ENCODE data around the gene CXCR4.

Gene CXCR4

DNA sequence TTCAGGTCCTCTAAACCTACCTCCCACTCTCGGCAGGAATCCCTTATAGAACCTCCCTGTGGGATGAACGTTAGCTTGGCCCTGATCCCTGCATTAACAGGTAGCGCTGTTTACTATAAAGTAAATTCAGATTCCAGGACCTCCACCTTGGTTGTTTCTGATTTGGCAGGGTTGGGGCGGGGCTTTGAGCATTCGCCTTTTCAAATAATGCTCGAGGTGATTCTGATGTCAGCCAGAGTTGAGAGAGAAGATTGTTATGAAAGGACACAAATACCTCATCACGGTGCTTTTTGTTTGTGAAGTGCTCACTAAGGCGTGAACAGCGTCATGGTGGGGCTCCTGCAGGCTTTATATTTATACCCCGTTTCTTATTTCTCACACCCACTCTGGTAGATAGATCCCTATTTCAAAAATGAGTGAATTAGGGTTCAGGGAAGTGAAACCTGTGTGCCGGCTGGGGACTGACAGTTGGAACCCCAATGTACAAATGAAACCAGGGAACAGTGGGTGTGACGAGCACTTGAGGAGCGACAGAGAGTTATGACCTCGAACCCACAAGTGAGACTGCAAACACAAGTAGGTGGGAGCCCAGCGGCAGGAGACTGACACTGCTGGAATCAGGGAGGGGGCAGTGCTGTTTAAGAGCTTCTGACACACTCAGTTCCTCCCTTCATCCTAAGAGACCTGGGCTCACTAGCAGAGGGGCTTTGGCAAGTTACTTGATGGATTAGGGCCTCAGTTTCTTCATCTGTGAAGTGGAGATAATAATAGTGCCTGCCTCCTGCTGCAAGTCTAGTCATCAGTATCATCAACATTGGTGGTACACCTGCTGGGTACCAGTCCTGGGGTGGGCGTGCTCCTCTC lies 14.2 kb upstream of the CXCR4 start:
- DNase-seq (ENCODE audit: low spot score): no peak

DNA sequence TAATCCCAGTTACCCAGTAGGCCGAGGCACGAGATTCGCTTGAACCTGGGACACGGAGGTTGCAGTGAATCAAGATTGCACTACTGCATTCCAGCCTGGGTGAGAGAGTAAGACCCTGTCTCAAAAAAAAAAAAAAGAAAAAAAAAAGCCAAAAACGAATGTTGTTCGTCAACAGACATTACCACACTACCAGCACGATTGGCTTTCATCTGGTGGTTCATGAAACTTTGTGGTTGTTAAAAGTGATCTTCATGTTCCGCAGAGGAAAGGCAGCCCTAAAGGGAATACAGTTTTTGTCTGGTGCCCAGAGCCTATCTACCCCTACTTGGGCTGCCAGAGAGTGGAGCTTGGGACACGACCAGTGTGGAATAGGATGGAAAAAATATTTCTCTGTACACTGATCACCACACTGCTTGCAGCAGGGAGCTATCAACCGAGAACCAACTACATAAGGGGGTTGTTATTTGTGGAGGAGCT lies 13.6 kb upstream of the CXCR4 start:
- no peak for DNase-seq (ENCODE audit: low spot score)

- DNase-seq (ENCODE audit: low spot score): no peak
These were observed 12.6 kb upstream of the CXCR4 start for GRCh38 chr2:136130511-136130910.

DNA sequence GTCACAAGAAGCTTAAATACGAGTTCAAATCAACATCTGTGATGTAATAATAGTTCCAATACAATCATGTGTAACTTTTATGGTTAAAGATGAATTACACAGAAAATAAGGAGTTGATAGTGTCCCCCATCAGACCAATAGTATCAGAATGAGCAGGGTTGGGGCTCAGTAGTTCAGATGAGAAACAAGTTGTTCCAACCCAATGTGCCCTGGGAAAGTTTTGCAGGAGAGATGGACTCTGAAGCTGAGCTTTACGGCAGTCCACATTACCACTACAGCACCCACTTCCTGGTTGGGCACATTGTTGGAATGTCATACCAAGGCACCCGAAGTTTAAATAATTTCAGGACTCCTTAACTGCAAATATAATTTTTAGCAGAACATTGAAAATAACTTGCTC lies 12.1 kb upstream of the CXCR4 start:
- DNase-seq (ENCODE audit: low spot score): no peak

GRCh38 chr2:136129601-136130000 lies 11.7 kb upstream of the CXCR4 start:
- DNase-seq (ENCODE audit: low spot score): no peak

GRCh38 chr2:136128905-136129304 lies 11.0 kb upstream of the CXCR4 start:
- DNase-seq (ENCODE audit: low spot score): no peak

DNA sequence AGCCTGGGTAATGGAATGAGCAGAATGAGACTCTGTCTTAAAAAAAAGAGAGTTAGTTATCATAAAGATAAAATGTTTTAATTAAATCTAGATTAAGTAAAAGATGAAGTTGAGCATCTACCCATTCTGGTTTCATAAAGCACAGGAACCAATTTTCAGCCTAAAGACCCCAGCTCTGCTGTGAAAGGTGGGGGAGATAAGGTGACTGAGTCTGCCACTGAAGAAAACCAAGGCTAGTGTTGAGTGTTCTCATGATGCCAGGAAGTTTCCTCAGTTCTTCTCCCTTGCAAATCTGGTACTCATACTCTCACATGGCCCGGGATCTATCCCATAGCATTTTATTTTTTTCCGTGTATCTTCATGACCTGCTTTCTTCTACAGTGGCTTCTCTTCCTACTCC lies 10.4 kb upstream of the CXCR4 start:
- DNase-seq (ENCODE audit: low spot score): no peak

DNA sequence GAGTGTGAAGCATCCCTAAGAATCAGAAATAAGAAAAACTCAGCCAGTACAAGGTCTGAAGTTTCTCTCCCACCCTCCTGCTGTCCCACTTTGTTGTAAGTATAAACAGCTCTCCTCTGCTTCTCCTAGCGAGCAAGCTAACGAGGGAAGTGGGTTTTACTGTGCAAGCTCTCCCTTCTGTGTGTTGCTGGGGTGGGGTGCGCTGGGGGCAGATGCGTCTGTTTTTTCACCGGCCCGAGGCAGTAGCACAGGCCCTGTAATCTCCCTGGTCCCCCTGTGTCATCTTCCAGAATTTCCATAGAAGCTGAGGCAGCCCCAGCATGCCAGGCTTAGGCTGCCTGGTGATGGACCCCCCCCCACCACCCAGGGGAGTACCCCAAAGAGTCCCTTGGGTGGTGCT lies 9.4 kb upstream of the CXCR4 start:
- DNase-seq (ENCODE audit: low spot score): no peak

DNA sequence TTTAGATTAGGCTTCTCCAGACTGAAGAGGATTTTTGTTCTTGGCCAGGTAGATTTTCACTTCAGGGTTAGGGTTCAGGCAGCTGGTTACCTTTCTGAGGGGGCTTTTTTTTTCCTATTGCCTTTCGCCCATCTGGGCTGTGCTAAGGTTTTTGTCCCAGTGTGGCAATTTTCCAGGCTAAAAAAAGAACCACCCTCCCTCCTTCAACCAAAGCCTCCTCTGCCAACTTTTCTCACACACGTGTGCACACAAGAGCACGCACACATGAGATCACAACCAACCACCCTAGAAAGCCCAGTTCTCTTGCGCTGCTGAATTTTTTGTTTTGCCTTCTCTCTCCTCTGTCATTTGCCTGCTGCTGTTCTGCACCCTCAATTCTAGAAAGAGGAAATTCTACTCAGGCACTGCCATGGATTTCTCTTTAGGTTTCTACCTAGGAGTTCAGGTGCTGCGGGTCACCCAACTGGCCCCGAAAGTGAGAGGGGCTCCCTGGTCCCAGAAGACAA lies 8.5 kb upstream of the CXCR4 start:
- DNase-seq (ENCODE audit: low spot score): no peak

DNA sequence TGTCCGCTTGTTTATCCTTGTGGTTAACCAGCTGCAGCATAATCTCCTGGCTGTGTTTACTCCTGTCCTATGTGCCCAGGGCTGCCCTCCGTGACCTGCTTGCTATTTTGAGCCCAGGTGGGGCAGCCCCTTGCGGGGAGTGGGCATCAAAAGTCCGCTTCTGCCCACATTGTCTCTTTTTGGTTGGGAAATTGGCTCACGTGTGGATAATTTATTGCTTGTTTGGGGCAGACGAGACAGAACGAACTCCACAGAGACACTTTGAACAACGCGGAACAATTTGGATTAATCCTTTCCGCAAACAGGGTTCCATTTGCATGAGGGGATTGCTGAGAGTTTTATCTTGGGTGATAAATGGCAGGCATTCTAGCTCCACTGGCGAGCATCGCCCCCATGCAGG lies 8.1 kb upstream of the CXCR4 start:
- no peak for DNase-seq (ENCODE audit: low spot score)

DNA sequence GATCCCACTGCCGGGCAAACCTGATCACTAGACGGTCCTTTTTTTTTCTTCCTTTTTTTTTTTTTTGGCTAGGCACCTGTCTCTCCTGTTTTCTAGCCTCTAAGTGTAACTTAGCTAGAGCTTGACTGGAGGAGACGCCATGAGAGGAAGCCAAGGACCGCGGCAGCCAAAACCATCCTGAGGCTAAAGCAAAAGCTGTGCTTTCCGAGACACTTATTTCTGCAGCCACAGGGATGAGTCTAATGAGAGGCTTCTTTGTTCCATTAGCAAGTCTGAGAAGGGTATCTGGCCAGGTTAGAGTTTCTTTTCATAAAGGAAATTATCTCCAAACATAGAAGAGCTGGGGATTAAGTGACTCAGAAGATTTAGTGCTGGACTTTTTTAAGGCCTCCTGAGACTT lies 7.3 kb upstream of the CXCR4 start:
- no peak for DNase-seq (ENCODE audit: low spot score)

DNA sequence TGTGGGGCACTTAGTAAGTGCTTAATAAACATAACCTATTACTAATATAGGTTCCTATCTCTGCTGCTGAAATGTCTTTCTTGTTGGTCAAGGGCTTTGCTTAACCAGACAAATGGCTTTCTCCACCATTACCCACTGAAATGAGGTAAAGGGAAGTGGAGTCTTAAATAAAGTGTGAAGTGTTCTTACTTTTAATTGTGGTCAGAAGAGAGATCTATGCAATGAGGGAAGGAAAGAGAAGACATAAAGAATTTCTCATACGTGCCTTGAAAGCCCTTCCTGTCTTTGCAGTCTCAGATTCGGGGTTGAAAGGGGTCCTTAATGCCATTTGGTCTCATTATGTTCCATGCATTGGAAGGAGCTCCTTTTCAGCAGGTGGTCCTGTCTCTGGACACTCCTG lies 6.9 kb upstream of the CXCR4 start:
- no peak for DNase-seq (ENCODE audit: low spot score)

GRCh38 chr2:136122661-136123060 lies 4.7 kb upstream of the CXCR4 start:
- no peak for DNase-seq (ENCODE audit: low spot score)

- DNase-seq (ENCODE audit: low spot score): no peak
These were observed 3.4 kb upstream of the CXCR4 start for GRCh38 chr2:136121204-136121910.

GRCh38 chr2:136119717-136120675 lies 2.0 kb upstream of the CXCR4 start:
- no peak for DNase-seq (ENCODE audit: low spot score)

DNA sequence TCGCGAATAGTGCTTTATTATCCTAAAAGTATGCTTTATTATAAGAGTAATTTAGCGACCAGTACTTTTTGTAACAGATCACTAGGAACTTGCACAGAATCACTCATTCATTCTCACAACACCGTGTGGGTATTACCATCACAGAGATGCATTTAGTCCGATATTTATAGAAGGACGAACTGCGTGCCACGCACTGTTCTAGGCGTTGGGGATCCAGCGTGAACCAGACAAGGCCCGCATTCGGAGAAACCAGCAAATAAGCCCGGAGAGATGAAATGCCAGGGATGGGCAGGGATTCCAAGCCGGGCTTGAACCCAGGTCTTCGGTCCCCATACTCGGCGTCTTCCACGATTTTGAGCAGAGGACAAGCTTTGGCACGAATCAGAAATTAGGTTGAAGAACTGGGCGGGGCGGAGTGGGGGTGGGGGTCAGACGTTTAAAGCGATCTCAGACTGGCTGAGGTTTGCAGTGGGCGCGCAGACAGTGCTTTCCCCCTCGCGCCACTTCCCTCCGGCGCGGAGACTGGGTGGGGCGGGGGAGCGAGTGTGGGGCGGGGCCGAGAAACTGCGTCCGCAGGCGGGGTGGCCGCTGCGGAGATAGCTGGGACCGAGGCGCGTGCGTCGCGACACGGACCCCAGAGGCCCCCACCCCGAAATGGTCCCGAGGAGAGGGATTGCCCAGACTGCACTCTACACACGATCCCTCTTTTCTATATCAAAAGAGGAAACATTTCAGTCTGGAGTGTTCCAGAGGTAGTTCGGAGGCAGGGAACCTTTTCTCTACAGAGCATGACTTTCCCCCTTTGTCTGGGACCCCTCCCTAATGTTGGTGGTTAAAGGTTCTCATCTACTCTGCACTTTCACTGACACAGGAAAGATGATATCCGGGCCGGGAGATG lies 1.1 kb upstream of the CXCR4 start:
- no peak for DNase-seq (ENCODE audit: low spot score)

GRCh38 chr2:136117391-136117841 lies 533 bp downstream of the CXCR4 start:
- DNase-seq (ENCODE audit: low spot score): peak; percentile 54

DNA sequence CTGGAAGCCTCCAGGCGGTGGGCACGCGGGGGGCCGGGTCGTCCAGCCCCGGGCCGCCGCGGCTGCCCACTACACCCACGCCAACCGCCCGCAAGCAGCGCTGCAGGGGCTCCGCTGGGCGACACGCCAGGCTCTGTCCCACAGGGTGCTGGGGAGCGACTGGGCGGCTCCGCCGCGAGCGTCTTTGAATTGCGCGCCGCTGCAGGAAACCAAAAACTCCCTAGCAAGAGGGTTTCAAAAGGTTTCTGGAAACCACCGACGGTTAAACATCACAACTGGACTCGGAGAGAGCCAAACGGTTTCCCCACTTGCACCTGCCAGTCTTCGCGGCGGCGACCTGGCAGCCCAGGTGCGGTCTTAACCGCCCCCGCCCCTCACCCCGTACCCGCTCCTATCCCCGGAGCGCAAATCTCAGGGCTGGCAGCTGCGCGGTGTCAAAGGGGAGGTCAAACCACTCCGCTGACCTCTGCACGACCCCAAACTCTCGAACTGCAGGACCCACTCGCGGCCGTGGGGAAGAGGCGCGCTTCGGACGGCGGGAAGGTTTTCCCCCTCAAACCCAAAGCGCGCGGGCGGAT lies 1.0 kb downstream of the CXCR4 start:
- no peak for DNase-seq (ENCODE audit: low spot score)

DNA sequence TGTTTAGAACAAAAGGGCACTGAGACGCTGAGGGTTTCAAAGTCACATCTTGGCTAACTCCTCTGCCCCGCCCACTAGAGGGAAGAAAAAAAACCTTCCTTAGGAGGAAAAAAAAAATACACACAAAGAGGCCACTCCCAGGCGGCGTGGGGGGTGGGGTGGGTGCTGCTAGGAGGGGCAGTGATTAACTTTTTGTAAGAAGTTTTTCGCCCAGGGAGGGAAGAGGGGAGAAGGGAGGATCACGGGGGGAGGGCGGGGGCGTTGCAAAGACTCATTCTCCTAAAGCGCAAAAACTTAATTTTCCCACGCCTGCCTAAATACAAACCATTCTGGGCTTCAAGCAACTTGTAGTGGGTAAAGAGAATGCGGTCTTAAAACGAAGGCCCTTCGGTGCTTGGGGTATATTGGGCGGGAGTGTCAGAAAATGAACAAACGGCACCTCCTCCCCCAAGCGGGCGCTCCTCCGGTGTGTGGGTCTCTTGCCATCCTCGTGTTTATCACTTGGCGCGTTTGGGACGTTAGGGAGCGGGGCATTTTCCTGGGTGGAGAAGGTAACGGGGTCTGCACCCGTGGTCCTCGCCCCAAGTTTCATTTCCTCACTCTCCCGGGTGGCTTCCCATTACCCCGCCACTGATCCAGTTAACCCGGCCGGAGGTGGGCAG lies 1.7 kb downstream of the CXCR4 start:
- no peak for DNase-seq (ENCODE audit: low spot score)

GRCh38 chr2:136115183-136115761 lies 2.7 kb downstream of the CXCR4 start:
- DNase-seq (ENCODE audit: low spot score): no peak
